ENCODE measurements around the gene CENPL.

- no peak for TF ChIP-seq CTCF (IDR thresholded peaks at IDR 0.05)
- TF ChIP-seq POLR2AphosphoS5 (IDR thresholded peaks at IDR 0.05) = no peak
- no peak for TF ChIP-seq EP300 (IDR thresholded peaks at IDR 0.05)
These were observed 39.7 kb downstream of the CENPL start for GRCh38 chr1:173784997-173785396.

Data from upper lobe of left lung (tissue), 4 donors.